HG02938 (cell line): ENCODE data around the gene ZNF12.
"Not testable (repeated sequence)": the region's sequence is repeated elsewhere in the genome, so short reads cannot be mapped to it uniquely, and the experiment has no call there.

Experiments used
- ATAC-seq: cut with Tn5 transposase; IDR thresholded peaks from one replicate; pipeline ENCODE4 v1.9.1; 2021; ENCODE audit warnings: mild to moderate bottlenecking, moderate library complexity; ENCODE audit not compliant: unreplicated experiment

Gene ZNF12

DNA sequence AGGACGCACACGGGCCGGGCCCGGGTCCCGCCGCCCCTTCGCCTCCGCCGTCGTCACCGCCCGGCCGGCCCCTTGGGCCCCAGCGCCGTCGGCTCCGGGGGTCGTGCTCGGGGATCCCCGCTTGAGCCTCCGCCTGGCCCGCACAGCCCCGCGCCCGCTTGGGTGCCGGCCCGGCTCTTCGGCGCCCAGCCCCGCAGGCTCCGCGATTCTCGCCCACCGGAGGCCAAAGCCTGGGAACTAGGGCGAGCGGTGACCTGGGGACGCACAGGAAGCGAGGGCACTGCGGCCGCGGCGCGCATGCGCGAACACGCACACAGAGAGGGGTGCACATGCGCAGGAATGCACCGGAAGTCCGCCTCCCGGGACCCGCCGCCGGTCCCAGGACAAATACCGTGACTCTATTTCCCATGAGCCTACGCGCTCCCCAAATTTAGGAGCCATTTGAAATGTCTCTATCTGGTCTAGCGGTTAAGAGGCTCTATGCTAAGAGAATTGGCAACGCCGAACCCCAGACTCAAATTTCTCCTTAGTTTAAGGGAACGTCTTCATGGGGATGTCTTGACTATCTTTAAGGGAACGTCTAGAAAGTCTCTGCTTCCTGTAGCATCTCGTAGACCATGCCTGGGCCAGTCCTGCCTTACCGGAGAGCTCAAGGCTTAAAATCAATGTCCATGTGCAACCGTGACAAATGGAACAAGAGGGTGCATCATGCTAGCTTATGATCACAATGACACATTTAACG is at the start of gene ZNF12:
Gene ZNF12, minus strand, starts transcription at position 282 of the 742 bp plus-strand sequence. CDS start 1,774 bp downstream, outside the sequence.
- peak; percentile 81 for ATAC-seq

- ATAC-seq = not testable (repeated sequence)
Observed at GRCh38 chr7:6753964-6754363, 47.2 kb upstream of the ZNF12 start, which contains the start of gene RSPH10B2. RSPH10B2 (plus strand) TSS chr7:6754103; CDS start chr7:6757678, 3,575 bp downstream.

DNA sequence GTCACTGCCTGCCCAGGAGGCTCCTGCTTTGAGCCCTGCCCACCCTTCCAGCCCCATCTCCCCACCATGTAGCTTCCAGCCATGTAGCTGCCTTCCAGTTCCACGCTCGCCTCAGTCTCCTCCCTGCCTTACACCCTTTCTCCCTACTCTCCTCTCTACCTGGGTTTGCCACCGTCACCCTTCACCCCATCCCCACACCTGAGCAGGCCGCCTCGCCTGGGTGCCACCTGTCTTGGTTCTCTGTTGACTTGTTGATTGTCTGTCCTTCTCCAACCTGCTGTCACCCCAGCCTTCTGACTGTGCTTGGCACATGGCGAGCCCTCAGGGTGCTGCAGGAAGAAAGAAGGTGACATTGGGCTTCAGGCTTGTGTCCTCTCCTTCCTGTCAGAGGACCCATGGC is 43.4 kb upstream of the ZNF12 start:
- not testable (repeated sequence) for ATAC-seq

DNA sequence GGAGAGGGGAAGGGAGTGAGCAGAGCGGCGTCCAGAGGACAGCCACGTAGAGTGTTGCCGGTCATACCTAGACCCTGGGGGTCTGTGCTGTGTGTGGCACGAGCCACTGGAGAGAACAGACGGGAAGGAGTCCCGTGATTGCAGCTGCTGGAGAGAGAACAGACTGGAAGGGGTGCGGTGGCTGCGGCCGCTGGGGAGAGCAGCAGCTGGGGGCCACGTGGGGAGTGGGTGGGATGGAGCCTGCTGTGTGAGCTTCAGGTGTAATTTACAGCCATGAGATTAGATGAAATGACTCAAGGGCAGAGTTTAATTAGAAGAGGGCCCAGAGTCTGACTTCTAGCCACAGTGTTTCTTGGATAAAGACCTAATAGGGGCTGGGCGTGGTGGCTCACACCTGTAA is 42.6 kb upstream of the ZNF12 start:
- ATAC-seq = not testable (repeated sequence)

- not testable (repeated sequence) for ATAC-seq
Observed at GRCh38 chr7:6744410-6745100, 37.8 kb upstream of the ZNF12 start.

DNA sequence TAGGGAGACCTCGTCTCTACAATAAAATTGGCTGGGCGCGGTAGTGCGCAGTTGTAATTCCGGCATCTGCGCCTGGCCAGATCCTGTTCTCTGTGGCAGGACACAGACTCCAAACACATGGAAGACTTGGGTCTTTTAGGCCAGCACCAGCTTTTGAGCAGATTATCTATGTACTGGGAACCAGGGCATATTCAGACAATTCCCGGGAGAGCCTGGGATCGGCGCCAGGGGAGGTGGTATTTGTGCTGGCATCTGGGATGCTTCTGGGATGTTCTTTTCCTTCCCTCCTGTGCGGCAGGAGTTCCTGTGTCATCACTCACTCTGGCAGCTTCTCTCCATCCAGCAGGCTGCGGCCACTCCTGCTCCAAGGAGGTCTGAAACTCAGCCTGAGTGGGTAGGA is 31.7 kb upstream of the ZNF12 start:
- ATAC-seq = not testable (repeated sequence)

- ATAC-seq = no peak
Observed at GRCh38 chr7:6730343-6730633, 23.5 kb upstream of the ZNF12 start.

DNA sequence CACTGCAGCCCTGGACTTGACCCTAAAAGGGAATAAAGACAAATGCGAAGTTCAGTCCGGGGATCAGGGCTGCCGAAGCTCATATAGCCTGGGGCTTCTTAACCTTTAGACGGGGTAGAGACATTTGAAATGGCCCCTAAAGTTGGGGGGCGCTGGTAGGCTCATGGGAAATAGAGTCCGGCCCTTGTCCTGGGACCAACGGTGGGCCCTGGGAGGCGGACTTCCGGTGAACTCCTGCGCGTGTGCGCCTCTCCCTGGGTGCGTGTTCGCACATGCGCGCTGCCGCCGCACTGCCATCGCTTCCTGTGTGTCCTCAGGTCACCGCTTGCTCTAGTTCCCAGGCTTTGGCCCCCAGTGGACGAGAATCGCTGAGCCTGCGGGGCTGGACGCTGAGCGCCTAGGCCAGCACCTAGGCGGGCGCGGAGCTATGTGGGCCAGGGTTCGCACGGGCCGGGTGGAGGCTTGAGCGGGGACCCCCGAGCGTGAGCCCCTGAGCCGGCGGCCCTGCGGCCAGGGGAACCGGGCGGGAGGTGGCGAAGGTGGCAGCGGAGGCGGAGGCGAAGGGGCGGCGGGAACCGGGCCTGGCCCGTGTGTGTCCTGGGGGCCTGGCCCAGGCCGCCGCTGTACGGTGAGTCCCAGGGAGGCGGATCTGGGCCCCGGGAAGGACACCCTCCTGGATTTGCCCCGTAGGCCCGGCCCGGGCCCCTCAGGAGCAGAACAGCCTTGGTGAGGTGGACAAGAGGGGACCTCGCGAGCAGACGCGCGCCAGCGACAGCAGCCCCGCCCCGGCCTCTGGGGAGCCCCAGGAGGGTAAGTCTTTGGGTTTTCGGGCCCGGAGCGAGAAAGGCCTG is 23.0 kb upstream of the ZNF12 start:
- ATAC-seq = peak; percentile 88

DNA sequence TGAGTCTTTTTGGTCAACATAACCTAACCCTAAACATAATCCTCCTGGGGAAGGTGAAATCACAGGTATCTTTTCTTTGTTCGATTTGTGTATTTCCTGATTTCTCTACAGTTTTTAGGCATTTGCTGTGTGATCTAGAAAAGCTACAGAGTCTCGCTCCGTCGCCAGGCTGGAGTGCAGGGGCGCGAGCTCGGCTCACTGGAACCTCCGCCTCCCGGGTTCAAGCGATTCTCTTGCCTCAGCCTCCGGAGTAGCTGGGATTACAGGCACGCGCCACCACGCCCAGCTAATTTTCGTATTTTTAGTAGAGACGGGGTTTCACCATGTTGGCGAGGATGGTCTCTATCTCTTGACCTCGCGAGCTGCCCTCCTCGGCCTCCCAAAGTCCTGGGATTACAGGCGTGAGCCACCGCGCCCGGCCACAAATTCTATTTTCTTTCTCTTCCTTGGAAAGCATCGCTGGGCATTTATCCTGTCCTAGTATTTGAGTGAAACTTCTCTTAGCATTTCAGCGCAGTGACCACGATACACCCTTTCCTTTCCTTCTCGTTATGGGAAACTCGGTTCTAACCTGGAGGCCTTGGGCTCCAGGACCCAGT is 22.2 kb upstream of the ZNF12 start:
- not testable (repeated sequence) for ATAC-seq

DNA sequence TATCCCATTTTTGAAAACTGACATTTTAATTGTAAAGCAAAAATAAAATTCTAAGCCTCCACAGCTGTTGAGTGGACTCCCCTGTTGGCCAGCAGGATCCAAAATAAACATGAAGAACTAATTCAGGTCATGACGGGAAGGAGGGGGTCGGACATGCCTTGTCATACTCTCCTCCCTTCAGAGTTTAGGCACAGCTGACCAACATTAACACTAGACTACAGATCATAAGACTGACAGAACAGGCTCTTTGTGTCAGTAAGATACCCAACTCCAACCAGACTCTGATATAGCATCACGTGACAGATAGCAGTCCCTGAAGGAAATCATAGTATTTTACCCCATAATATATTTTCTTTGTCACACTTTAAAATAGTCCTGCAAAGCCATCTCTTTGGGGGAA is 20.9 kb upstream of the ZNF12 start:
- ATAC-seq = no peak

- ATAC-seq = not testable (repeated sequence)
Observed at GRCh38 chr7:6726341-6726740, 19.6 kb upstream of the ZNF12 start.

GRCh38 chr7:6725003-6725402 is 18.3 kb upstream of the ZNF12 start:
- peak; percentile 50 for ATAC-seq

DNA sequence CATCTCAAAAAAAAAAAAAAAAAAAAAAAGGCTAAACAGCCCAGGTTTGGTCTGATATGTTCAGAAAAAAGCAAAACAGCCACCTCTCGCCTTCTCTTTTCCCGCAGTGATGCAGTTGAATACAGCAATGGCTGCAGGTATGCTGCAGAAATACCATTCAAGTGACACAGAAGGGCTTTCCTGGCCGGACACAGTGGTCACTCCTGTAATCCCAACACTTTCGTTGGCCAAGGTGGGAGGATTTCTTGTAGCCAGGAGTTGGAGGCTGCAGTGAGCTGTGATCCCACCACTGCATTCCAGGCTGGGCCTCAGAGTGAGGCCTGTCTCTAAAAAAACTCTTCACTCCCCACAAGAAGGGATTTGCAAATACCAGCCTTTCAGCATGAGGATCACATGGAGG is 17.6 kb upstream of the ZNF12 start:
- not testable (repeated sequence) for ATAC-seq

DNA sequence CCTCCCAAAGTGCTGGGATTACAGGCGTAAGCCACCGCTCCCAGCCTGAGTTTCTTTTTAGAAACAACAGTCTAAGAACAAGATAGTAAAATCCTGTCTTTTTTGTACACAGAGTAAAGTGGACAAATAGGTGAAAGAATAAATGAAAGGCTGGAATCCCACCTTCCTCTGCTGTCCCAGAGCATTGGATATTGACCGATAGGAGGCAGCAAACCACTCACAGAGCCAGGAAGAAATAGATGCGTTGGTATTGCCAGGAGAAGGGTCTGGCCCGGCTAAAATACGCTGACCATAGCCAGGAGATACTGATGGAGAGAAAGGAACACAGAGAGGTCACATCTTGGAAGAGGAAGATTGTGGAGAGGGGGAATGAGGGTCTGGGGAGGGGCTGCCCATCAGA is 11.4 kb upstream of the ZNF12 start:
- no peak for ATAC-seq

DNA sequence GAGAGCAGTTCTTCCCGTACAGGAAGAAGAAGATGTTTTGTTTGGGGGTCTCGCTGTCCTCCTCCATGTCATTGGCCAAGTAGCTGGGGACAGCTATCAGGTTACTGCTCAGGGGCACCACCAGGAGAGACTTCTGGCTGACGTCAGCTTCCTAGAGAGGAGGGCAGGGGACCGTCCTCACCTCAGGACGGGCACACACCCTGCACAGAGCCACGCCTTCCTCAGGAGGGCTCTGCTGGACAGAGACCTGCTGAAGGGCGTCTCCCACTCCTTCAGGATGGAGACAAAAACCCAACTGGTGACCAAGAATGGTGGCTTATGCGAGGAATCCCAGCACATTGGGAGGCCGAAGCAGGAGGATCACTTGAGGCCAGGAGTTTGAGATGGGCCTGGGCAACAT is 9.2 kb upstream of the ZNF12 start:
- ATAC-seq = not testable (repeated sequence)

GRCh38 chr7:6714360-6714759 is 7.6 kb upstream of the ZNF12 start:
- no peak for ATAC-seq

DNA sequence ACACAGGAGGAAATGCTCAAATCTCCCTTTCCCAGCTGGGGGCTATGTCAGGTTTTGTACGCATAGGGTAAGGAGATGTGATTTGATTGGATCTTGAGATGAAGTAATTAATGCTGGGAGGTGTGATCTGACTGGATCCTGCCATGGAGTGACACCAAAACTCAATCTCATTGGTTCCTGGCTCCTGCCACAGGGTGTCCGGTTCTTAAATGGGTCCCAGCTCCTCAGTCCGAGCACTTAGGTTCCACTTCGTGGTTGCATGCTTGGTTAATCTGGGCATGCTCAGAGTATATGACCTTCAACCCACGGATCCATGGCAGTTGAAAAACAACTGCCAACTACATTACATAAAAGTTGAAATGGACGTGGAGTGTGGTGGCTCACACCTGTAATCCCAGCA is 3.1 kb upstream of the ZNF12 start:
- ATAC-seq = no peak

GRCh38 chr7:6708304-6708703 is 1.6 kb upstream of the ZNF12 start:
- ATAC-seq = no peak

GRCh38 chr7:6705959-6706665 is 635 bp downstream of the ZNF12 start:
- ATAC-seq = peak; percentile 19

DNA sequence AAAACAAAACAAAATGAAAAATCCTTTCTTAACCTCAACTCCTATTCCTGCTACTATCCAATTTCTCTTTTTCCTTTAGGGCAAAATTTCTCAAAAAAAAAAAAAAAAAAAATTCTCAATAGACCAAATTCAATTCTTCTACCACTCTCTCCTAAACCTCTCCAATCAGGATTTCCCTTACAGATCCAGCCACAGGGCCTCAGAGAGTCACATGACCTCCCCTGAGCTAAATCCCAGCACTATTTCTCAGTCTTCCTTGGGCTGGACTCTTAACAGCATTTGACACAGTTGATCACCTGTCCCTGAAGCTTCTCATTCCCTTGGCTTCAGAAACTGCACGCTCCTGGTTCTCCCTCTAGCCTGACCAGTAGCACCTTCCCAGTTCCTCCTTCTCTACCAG is 4.9 kb downstream of the ZNF12 start:
- no peak for ATAC-seq
